Measurements from ENCODE around the gene GRIP1.

The GRIP1 gene

DNA sequence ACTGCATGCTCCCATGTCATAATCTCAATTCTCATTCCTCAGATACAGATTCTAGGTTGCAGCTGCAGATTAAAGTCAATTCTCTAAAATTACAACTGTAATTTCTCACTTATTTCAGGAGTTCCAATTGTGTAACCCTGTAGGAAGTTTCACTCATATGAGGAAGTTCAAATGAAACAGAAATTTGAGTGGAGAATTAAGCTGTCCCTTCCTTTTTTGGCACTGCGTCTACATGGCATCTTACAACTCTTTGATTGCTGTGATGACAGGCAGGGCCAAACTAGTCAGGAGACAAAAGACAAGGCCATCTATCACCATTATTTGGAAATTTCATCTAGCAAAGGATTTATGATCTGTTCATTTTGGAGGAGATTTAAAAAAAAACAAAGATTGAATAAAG, 13.3 kb upstream of the GRIP1 start:
- DNase-seq (ENCODE audit: low read depth), result no peak

DNA sequence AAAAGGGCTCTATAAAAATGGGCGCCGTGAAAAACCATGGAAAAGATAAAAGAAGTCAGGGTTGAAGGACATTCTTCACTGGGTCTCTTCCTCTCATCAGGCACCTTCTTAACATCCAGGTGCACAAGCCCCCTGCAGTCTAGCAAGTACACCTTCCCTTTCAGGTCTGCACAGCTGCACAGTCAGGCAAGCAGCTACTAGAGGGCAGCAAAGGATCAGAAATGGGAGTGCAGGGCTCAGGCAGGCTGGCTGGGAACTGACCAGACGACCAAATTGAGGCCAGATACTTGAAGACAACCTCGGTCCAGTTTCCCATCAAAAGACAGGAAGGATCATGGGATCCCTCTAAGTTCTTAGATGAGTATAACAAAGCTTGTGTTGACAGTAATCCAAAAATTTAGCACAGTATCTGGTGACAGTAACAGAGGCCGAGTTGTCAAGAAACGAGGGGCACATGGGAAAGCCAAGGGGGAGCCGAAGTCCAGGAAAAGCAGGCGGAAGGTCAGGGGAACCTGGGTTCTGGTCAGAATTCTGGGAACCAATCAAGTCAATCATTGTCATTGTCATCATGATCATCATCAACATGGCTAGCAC, 10.1 kb upstream of the GRIP1 start:
- DNase-seq (ENCODE audit: low read depth), result no peak

- DNase-seq (ENCODE audit: low read depth), result no peak
Observed at GRCh38 chr12:66684222-66684621, 5.3 kb upstream of the GRIP1 start.

GRCh38 chr12:66683822-66684221, 4.9 kb upstream of the GRIP1 start:
- no peak for DNase-seq (ENCODE audit: low read depth)

GRCh38 chr12:66683073-66683472, 4.2 kb upstream of the GRIP1 start:
- DNase-seq (ENCODE audit: low read depth), result no peak

DNA sequence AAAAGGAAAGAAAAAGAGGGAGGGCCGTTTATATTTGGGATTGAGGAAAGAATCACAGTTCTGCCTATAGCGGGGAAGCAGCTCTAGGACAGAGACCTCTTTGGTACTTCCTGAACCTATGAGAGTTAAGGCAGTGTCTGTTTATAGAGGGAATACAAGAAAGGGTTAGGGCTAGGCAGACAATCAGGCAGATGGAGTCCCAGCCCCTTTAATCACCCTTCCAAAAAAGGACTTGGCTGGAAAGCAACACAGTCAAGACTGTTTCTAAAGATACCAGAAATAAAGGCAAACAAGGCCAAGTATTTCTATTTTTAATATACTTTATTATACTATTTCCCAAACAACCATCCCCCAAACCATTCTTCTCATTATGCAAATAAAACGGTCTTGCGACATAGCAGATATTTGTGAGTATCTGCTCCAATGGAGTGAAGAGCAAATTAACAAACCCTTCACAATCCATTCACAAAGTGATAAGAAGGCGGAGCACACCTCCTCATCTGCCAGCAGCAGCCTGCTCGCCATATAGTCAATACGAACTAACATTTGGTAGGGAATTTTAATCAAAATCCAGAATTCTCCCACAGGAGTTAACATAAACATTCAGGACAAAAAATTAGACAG, 697 bp upstream of the GRIP1 start:
- DNase-seq (ENCODE audit: low read depth), result no peak

DNA sequence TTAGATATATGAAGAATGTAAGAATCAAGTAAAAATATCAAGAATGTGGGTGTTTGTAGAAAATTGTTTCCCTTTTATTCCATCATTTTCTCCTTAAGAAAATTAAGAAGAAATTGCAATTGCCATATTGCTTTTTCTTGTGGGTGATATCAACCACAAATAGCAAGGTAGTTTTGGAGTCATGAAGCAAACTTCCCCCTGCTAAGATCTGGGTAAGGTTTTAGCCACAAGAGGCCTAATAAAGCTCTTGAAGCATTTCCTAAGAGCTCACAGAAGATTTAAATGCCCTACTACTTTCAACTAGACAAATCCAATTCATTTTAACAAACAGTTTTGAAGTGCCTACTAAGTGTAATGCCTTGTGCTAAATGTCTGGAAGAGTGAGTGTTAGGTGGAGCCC, 2.6 kb downstream of the GRIP1 start:
- no peak for DNase-seq (ENCODE audit: low read depth)

GRCh38 chr12:66674495-66675122, 4.3 kb downstream of the GRIP1 start:
- no peak for DNase-seq (ENCODE audit: low read depth)

- no peak for DNase-seq (ENCODE audit: low read depth)
Observed at GRCh38 chr12:66669541-66669940, 9.3 kb downstream of the GRIP1 start.

DNA sequence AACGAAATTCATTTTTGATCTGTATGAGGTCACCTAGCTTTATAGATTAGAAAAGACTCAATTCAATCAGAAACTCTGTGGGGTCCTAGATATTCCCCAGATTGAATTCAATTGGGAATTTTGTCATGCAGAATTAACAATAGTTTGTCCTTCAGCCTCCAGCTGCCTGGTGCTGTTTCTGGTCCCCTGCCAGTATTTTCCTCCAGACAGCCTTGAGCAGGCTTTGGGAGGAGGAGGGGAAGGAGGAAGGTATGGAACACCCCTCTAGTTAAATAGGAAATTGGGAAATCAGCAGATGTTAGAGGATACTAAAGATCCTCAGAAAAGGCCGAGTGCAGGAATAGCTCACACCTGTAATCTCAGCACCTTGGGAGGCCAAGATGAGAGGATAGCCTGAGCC, 10.6 kb downstream of the GRIP1 start:
- no peak for DNase-seq (ENCODE audit: low read depth)

DNA sequence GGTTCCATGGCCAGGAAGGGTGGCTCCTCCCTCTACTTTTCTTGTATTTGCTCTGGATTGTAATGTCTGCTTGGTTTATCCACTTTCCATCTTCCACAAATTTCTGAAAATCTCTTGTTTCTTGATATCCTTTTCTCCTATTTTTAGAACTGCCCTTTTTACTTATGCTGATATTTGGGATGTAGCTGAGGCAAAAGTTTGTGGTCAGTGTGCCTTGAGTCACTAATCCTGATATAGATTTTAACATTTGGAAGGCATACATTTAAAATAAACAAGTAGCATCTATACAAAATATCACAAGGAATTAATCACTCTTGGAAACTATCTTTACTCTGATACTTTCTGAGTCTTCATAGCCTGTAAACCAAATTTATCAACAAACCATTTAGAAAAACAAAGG, 11.0 kb downstream of the GRIP1 start:
- no peak for DNase-seq (ENCODE audit: low read depth)

- no peak for DNase-seq (ENCODE audit: low read depth)
Observed at GRCh38 chr12:66666481-66666880, 12.4 kb downstream of the GRIP1 start.

- no peak for DNase-seq (ENCODE audit: low read depth)
Observed at GRCh38 chr12:66665435-66665985, 13.4 kb downstream of the GRIP1 start.

DNA sequence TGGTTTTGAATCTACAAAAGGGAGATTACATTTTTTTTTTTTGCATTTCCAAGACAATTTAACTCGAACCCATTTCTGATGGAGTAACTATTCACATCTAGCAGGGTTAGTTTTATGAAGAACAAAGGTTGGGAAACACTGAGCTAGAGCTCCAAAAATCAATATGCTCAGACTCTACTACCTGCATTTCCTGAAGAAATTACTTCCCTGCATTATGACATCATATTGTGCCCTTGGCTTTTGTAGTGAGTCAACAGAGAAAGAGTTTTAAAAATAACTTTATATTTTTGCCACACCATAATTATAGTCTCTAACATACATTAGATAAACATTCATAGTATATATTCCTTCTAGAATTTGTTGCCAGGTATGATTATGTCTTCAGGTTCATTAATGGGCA, 14.8 kb downstream of the GRIP1 start:
- DNase-seq (ENCODE audit: low read depth), result no peak

GRCh38 chr12:66663611-66664010, 15.3 kb downstream of the GRIP1 start:
- DNase-seq (ENCODE audit: low read depth), result no peak

- no peak for DNase-seq (ENCODE audit: low read depth)
Observed at GRCh38 chr12:66662729-66663128, 16.1 kb downstream of the GRIP1 start.

- no peak for DNase-seq (ENCODE audit: low read depth)
Observed at GRCh38 chr12:66662179-66662578, 16.7 kb downstream of the GRIP1 start.

DNA sequence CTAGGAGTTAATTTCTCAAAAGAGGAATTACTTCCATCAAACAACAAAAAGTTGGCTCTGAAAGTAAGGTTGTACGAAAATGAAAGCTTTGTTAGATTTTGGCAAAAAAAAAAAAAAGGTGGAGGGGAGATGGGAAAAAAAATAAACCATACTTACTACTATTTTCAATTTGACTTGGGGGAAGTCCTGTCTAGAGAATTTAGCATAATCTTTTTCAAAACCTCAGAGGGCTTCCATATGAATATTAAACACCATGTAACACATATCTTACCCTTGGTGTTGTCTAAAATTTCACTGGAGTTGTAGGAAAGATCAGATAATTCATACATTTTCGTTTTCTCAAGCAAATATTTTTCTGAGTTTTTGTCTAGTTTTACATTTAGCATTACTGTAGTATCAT, 17.5 kb downstream of the GRIP1 start:
- DNase-seq (ENCODE audit: low read depth), result no peak

GRCh38 chr12:66653796-66654195, 25.1 kb downstream of the GRIP1 start:
- no peak for DNase-seq (ENCODE audit: low read depth)

DNA sequence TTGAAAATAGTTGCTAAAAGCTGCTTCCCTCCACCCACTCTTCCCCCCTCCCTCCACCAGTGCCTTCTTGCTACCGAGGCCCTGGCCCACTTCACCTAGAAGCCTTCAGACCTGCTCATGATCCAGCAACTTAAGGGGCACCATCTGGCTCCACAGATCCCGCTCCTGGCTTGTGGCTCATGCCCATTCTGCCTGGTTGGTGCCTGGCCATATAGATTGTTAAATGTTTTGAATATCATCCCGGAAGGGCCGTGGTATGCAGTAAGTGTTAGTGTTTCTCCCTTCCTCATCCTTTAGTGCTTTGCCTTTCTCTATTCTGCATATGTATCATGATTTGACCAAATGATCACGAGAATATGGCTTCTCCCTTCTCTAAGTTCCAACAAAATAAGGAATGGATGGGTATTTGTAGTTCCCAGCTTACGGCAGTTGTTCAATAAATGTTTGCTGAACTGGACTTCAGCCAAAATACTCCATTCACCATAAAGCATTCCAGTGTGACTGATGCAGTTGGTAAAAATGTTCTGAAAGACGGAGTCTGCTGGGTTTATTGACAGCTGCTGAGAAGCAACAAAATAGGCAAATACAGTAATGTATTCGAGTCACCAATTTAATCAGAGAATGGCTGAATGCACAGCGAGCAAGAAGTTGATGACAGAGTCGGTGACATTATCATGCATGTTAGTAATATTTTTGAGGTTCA, 30.7 kb downstream of the GRIP1 start:
- no peak for DNase-seq (ENCODE audit: low read depth)

- DNase-seq (ENCODE audit: low read depth), result peak; percentile 13
Observed at GRCh38 chr12:66647034-66647691, 31.7 kb downstream of the GRIP1 start.

GRCh38 chr12:66644151-66644550, 34.7 kb downstream of the GRIP1 start:
- DNase-seq (ENCODE audit: low read depth), result no peak

Measured in fibroblast of gingiva (primary cell).